Hematopoietic multipotent progenitor cell treated with erythropoietin and hydrocortisone succinate and interleukin-3 and kit ligand, for 17 days (in vitro differentiated cells): Measurements from ENCODE around the gene PROZ.
"Not testable (repeated sequence)": the region's sequence is repeated elsewhere in the genome, so short reads cannot be mapped to it uniquely, and the experiment has no call there.

Experiments
- DNase-seq: peaks from one replicate; pipeline ENCODE4 v3.0.0-alpha.2; 2015; ENCODE audit warnings: low spot score

PROZ gene

DNA sequence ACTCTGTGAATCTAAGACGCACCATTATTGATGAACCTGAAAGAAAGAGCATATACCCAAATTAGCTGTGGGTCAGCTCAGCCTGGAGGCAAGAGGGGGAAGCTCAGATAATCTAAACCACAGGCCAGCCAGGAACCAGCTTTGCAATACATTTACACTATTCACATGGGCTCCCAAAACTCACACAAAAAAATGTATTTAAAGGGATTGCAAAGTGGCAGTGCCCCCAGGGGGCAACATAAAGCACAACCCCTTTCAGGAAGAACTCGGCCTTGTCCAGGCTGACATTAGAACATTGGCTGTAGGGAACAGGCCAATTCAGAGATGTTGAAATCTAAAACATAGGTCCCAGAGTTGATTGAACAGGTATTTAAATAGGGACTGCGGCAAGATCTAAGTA is 3.2 kb upstream of the PROZ start:
- DNase-seq = peak; percentile 15

DNA sequence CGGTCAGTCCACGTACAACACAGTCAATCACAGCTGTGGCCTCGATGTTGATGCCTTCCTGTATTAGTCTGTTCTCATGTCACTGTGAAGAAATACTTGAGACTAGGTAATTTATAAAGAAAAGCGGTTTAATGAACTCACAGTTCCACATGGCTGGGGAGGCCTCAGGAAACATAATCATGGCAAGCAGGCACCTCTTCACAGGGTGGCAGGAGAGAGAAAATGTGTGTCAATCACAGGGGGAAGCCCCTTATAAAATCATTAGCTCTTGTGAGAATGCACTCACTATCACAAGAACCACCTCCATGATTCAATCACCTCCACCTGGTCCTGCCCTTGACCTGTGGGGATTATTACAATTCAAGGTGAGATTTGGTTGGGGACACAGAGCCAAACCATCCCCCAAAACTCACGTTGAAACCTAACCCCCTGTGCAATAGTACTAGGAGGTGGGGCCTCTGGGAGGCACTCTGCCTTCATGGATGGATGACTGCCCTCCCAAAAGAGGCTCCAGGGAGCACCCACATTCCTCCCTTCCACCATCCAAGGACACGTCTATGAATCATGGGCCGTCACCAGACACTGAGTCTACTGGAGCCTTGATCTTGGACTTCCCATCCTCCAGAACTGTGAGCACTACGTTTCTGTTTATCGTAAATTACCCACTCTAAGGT is 2.3 kb upstream of the PROZ start:
- peak; percentile 19 for DNase-seq

DNA sequence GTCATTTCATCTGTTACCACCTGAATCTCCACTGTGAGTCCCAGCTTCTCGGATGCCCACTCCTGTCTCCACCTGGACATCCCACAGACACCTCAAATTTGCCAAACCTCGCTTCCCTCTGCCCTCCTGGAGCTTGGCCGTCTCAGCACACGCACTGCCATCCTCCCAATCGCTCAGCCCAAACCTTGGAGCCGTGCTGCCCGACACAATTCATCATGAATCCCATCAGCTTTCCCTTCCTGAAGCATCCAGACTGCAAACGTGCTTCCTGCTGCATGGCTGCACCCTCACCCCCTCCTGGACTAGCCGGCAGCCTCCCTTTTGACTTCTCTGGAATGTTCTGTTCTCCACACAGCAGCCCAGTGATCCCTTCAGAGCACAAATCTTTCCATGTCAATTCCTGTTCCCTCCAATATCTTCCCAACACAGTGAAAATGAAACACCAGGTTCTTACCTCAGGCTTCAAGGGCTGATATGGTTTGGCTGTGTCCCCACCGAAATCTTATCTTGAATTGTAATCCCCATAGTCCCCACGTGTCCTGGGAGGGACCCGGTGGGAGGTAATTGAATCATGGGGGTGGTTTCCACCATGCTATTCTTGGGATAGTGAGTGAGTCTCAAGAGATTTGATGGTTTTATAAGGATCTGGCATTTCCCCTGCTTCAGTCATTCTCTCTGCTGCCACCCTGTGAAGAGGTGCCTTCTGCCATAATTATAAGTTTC is 1.1 kb upstream of the PROZ start:
- DNase-seq = no peak

DNA sequence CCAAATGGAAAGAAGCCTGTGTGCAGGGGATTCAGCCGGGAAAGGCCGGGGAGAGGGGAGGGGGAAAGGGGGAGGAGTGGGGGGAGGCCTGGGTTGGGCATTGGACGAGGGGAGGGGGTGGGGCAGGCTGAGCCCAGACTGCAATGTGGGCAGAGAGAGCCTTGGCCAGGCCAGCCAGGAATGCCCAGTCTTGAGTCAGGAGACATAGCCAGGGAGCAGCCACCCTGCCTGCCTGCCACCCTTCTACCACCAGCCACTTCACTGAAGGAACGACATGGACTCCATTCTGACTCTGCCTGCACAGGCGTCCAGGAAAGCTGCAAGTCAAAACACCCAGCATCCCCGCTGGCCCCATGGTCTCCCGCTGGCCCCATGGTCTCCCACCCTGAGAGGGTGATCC is 498 bp downstream of the PROZ start:
- no peak for DNase-seq

DNA sequence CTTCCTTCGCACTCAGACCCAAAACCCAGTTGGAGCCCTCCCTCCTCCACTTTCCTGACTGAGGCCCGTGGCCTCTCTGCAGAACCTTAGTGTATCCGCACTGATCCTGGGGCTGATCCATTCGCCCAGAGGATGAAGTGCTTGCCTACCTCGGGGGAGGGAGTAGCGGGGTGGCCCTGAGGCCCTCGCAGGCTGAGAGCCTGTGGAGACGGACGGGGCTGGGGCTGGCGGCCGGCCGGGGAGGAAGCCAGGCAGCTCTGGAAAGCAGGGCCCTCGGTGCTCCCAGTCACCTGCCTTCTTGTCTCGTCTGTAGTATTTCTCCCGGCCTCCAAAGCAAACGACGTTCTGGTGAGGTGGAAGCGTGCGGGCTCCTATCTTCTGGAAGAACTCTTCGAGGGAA is 1.3 kb downstream of the PROZ start:
- DNase-seq = no peak

DNA sequence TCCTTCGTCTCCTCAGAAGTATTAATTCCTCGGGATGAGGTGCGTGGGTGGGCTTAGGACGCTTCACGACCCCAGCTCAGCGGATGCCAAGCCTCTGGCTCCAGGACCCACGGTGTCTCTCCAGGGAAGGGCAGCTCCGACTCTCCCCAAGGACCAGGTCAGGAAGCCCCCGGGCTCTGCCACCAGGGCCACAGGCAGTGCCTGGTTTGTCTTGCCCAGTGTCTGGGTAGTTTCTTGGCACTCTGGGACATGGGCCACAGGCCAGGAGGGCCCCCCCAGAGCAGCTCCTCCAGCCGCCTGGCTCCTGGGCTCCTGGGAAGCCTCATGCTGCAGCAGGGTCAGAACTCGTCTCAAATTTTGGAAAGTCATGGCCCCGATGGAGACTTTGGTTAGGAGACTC is 2.5 kb downstream of the PROZ start:
- DNase-seq = no peak

DNA sequence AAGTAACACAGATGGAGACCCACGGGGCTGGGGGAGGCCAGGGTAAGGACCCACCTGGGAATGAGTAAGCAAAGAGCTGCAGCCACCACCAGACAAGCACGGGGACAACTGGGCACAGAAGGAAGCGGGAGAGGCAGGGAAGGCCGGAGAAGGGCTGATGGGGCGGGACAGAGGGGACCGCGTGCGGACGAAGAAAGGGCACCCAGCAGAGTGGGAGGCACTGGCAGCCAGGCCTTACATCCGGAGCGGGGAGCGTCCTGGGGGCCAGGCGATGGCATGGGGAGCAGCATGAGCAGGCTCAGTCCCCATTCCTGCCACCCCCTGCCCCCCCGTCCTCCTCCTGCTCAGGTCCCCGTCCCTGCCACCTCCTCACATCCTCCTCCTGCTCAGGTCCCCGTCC is 3.0 kb downstream of the PROZ start:
- no peak for DNase-seq

DNA sequence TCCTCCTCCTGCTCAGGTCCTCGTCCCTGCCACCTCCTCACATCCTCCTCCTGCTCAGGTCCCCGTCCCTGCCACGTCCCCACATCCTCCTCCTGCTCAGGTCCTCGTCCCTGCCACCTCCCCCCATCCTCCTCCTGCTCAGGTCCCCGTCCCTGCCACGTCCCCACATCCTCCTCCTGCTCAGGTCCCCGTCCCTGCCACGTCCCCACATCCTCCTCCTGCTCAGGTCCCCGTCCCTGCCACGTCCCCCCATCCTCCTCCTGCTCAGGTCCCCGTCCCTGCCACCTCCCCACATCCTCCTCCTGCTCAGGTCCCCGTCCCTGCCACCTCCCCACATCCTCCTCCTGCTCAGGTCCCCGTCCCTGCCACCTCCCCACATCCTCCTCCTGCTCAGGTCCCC is 3.5 kb downstream of the PROZ start:
- not testable (repeated sequence) for DNase-seq

DNA sequence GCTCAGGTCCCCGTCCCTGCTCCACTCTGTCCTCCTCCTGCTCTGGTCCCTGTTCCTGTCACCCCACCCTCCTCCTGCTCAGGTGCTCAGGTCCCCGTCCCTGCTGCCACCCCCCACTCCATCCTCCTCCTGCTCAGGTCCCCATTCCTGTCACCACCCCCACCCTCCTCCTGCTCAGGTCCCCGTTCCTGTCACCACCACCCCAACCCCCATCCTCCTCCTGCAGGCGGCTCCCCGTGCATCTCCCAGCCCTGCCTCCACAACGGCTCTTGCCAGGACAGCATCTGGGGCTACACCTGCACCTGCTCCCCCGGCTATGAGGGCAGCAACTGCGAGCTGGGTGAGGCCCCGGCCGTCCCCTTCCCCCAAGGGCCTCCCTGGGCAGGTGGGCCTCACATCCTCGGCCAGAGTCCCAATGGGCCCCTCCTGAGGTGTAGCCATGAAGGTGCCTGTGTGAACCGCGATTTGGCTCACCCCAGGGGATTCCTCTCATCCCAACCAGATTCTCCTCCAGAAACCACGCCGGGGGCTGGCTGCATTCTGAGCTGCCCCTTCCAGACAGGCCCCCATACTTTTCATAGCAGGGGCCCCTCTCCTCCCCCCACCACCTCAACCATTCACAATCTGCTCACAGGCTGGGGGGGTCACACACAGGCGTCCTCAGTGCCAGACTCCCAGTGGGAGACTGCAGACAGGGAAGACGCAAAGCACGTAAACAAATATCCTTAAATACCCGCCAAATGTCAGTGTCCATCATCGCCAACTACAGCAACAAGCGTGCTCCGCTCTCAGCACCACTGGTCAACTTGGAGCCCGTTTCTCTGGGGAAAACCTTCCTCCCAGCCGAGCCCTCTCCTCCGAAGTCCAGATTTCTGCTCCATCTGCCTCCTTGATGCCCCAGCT is 4.6 kb downstream of the PROZ start:
- no peak for DNase-seq

DNA sequence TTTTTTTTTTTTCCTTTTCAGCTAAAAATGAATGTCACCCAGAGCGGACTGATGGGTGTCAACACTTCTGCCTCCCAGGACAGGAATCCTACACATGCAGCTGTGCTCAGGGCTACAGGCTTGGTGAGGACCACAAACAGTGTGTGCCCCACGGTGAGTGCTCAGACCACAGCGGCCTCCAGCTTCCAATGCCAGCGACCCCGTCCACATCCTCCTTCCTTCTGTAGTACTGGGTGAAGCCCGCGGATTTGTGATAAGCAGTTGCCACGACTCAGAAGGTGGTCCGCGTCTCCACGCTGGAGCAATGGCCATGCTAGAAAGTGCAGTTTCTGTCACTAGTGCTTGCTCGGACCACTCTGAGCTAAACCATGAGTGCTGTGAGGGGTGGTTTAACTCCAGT is 6.0 kb downstream of the PROZ start:
- DNase-seq = no peak

DNA sequence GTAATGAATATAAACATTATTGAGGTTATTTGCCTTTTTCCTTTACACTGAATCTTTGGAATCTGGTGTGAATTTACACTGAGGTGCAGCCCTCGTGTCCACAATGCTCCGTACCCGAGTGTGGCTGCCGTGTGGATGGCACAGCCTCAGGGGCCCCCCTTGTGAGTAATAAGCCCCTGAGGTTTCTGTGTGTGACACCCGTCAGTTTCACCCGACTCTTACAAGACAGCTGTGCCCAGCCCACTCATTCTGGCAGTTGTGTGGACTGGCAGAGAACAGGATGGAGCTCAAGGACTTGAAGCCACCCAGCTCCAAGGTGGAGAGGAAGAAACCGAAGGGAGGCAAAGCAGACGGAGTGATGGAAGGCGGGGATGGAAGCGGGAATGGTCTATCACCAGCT is 7.8 kb downstream of the PROZ start:
- DNase-seq = no peak

DNA sequence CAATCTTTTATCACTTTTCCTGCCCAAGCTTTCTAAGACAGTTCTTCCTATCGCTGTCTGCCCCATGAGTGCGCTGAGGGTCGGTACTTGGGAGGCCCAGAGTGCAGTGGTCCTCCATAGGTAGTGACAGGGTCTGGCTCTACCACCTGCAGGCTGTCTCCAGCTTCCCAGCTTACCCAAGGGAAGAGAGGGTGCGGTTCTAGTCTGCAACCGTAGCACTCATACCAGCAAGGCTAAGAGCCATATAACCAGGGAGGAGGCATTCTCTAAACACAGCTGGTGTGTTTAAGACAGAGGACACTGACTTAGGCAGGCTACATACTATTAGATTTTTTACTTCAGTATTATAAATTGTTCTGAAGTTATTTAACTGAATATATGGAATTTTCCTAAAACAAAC is 8.2 kb downstream of the PROZ start:
- no peak for DNase-seq

DNA sequence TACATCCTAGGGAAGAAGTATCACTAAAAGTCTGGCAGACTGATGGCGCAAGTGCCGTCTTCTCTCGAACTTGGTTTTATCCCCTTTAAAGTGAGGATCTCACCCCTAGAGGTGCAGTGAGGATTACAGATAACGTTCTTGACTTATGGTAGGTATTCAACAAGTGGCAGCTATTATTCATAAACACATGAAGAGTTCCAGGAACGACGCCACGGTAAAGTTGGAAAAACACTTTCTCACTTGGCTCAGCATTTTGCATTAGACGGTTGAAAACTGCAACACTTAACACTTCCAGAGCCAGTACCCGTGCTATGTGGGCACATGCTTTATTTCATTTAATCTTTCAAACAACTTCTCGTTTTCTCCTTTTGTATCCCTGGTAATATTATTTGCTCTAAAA is 8.7 kb downstream of the PROZ start:
- DNase-seq = no peak

DNA sequence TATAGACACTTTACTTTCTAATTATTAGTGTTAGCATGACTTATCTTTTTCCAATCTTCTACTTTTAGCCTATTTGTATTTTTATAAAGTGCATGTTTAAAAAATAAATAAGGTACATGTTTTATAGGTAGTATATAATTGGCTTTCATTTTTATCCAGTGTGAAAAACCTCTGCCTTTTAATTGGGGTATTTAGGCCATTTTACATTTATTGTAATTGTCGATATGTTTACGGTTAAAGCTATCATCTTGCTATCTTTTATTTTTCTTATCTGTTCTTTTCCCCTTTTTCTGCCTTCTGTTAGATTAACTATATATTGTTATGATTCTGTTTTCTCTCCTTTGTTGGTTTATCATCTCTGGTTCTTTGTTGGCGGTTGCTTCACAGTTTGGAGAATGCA is 9.1 kb downstream of the PROZ start:
- DNase-seq = no peak

DNA sequence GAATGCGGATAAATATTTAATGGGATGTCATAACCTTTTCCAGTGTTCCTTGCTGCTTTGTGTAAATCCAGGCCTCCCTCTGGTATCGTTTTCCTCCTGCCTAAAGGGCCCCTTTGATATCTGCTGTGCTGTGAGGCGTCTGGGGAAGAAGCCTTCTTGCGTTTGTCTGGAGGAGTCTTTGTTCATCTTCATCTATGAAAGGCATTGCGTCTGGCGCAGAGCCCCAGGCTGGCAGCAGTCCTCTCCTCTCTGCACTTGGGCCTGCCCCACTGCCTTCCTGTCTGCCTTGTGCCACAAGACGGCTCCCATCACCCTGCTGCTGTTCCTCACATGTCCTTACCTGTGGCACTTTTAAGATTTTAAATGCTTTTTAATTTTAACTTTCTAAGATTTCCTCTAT is 9.8 kb downstream of the PROZ start:
- no peak for DNase-seq

DNA sequence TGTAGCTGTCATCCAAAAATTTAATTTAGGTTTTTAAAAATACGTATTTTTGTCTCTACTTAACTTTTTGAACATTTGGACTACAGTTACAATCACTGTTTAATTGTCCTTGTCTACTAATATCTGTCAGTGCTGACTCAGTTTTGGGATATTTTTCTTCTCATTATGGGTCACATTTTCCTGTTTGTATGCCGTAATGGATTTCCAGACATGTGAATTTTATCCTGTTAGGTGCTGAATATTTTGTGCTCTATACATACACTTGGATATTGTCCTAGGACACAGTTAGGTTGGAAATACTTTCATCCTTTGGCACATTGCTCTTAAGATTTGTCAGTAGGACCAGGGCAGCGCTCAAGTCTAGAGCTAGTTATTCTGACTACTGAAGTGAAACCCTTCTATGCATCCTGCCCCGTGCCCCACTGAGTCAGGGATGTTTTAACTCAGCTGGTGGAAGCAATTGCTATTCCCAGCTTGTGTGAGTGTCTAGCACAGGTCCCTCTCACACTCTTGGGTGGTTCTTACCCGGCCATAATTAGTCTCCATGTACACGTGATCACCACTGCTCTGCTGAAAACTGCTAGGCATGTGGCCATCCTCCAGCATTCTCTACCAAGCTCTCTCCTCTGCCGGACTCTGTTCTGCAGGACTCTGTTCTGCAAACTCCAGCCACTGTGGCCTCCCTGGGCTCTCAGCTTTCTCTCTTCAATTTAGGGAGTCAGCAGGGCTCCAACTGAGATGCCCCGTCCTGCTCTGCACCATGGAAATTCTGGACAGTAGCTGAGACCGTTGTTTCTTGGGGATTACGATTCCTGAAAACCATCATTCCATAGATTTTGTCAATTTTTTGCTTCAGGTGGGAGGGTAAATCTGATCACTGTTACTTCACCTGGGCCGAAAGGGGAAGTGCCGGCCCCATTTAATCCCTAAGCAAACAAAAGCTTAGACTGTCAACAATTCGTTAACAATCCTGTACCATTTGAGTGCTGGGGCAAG is 11.1 kb downstream of the PROZ start:
- DNase-seq = no peak

DNA sequence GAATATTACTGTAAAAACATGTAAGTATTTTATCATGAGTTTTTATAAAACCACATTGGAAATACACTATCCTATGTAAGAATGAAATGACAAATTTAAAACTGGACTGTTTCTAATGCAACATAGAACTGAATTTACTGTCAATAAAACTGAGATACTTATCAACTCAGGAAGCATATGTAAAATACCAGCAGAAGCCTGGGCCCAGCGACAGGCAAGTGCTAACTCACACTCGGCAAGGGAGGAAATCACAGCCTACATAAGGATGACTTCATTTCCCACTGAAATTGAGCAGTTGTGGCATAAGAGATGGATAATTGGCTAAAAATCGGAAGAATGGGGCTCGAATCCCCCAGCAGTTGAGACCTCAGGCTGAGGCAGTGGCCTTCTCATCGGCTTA is 12.1 kb downstream of the PROZ start:
- DNase-seq = no peak

DNA sequence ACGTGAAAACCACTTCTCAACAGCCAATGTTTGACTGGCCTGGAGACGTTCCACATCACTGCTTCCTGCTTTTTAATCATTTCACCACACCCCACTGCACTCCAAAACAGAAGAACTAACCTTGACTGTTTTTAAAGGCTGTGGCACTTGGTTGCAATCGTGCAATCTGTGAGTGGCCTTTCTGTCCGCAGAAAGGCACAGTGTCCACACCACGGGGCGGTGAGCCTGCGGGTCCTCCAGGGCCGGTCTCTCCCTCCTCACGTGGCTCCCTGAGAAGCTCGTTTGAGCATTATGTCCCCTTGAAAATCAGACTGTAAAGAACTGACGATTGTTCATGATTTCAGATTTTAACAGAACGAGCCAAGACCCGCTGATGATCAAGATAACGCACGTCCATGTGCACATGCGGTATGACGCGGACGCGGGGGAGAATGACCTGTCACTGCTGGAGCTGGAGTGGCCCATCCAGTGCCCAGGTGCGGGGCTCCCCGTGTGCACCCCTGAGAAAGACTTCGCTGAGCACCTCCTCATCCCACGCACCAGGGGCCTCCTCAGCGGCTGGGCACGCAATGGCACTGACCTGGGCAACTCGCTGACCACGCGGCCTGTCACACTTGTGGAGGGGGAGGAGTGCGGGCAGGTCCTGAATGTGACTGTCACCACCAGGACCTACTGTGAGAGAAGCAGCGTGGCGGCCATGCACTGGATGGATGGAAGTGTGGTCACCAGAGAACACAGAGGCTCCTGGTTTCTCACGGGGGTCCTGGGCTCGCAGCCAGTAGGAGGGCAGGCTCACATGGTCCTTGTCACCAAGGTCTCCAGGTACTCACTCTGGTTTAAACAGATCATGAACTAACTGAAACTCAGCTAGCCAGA is 13.0 kb downstream of the PROZ start:
- no peak for DNase-seq

DNA sequence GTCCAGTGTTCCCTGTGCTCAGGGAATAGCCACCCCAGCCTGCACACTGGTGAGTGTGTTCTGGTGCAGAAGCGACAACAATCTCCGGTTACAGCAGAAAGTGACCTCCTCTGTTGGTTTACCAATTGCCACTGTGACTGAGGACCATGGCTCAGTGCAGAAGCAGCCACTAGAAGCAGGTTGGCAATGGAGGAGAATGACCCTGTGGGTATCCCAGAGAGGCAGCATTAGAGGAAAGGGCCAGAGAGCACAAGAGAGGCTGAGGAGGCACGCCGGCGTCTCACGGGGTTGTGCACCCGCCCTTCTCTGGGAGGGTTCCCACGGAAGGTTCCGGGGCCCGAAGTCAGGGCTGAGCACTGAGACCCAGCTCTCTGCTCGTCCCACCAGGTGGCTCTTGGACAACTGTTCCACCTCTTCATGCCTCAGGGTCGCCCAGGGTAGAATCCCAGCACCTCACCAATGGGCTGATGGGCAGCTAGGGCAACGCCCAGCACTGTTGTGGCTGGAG is 14.0 kb downstream of the PROZ start:
- DNase-seq = no peak

DNA sequence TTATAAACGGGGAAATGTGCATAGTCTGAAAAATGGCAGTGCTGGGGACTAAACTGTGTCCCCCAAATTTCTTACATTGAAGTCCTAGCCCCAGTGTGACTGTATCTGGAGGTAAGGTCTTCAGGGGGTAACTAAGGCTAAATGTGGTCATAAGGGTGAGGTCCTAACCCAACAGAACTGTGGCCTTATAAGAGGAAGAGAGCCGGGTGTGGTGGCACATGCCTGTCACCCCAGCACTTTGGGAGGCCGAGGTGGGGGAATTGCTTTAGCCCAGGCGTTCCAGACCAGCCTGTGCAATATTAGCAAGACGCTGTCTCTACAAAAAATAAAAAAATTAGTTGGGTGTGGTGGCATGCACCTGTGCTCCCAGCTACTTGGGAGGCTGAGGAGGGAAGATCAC is 17.8 kb downstream of the PROZ start:
- DNase-seq = no peak

DNA sequence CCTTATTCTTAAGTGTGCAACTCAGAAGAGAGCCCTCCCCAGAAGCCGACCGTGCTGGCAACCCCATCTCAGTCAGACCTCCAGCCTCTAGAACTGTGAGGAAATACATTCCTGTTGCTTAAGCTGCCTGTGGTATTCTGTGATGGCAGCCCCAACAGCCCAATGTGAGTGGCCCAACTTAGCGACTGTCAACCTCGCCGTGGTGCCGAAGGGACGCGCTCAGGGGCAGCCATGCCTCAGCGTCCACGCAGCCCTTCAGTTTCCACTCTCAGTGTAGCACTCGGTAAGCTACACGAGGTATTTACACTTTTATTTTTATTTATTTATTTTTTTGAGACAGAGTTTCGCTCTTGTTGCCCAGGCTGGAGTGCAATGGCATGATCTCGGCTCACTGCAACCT is 18.4 kb downstream of the PROZ start:
- DNase-seq = no peak
